A549 (cell line): ENCODE measurements around the gene TULP3. TPM values are rescaled to one million over a fixed set of nuclear protein-coding genes. Genes with fewer than 3 reads are reported as not detected.

ENCODE experiments used
- CBX2 ChIP-seq: fragments of 200-600 bp; sonication (generic); IDR thresholded peaks from 2 replicates; pipeline ENCODE4 v1.6.1; 2016; ENCODE audit warnings: low read depth, mild to moderate bottlenecking, borderline replicate concordance
- CBX8 ChIP-seq: fragments of 200-600 bp; sonication (generic); IDR thresholded peaks from 2 replicates; pipeline ENCODE4 v1.6.1; 2016
- CEBPB ChIP-seq, 2 experiments: fragments of >200 bp in 1 of 2; sonication (Bioruptor Twin) in 1 of 2; formaldehyde crosslinking in 1 of 2; IDR thresholded peaks; 2 replicates each; pipeline ENCODE4 v1.6.1; 2012 to 2016
- CHD4 ChIP-seq: fragments of 200-600 bp; sonication (generic); IDR thresholded peaks from 2 replicates; pipeline ENCODE4 v1.6.1; 2016; ENCODE audit warnings: antibody characterized with exemption, mild to moderate bottlenecking, borderline replicate concordance
- EHF ChIP-seq: fragments of 250-450 bp; sonication (Bioruptor Pico); IDR thresholded peaks from 2 replicates; pipeline ENCODE4 v1.5.0; 2020; ENCODE audit warnings: mild to moderate bottlenecking
- EHMT2 ChIP-seq: fragments of 200-600 bp; sonication (generic); IDR thresholded peaks from 2 replicates; pipeline ENCODE4 v1.6.1; 2016; ENCODE audit warnings: antibody characterized with exemption, low read depth, mild to moderate bottlenecking, moderate library complexity
- EP300 ChIP-seq, 2 experiments: fragments of >200 bp; sonication (Bioruptor Twin); formaldehyde crosslinking; IDR thresholded peaks; 2 replicates in 1 of 2; 3 replicates in 1 of 2; pipeline ENCODE4 v1.6.1; 2016 to 2017
- FOSB ChIP-seq: fragments of 250-450 bp; sonication (Bioruptor Pico); IDR thresholded peaks from 2 replicates; pipeline ENCODE4 v1.5.0; 2020; ENCODE audit warnings: mild to moderate bottlenecking, moderate library complexity
- FOSL2 ChIP-seq, 2 experiments: fragments of 450-650 bp in 1 of 2; fragments of >200 bp in 1 of 2; sonication (Bioruptor Twin) in 1 of 2; formaldehyde crosslinking; IDR thresholded peaks; 2 replicates each; pipeline versions ENCODE4 v1.5.0 to v1.6.1; 2016 to 2020; ENCODE audit warnings: mild to moderate bottlenecking in 1 of 2, moderate library complexity in 1 of 2
- FOXS1 ChIP-seq: fragments of 250-450 bp; sonication (Bioruptor Pico); IDR thresholded peaks from 2 replicates; pipeline ENCODE4 v1.5.0; 2020; ENCODE audit warnings: mild to moderate bottlenecking, moderate library complexity
- HDAC2 ChIP-seq: fragments of 200-600 bp; sonication (generic); IDR thresholded peaks from 2 replicates; pipeline ENCODE4 v1.6.1; 2016
- HES2 ChIP-seq: fragments of >200 bp; sonication (Bioruptor Twin); formaldehyde crosslinking; IDR thresholded peaks from 2 replicates; pipeline ENCODE4 v1.6.1; 2016
- HOXA7 ChIP-seq: fragments of 250-450 bp; sonication (Bioruptor Pico); IDR thresholded peaks from 2 replicates; pipeline ENCODE4 v1.5.0; 2020; ENCODE audit warnings: mild to moderate bottlenecking, moderate library complexity
- HOXB13 ChIP-seq: fragments of 250-450 bp; sonication (Bioruptor Pico); IDR thresholded peaks from 2 replicates; pipeline ENCODE4 v1.5.0; 2020; ENCODE audit warnings: low read depth, mild to moderate bottlenecking, moderate library complexity
- JUN ChIP-seq, 2 experiments: fragments of >200 bp; sonication (Bioruptor Twin); formaldehyde crosslinking; IDR thresholded peaks; 2 replicates in 1 of 2; 3 replicates in 1 of 2; pipeline ENCODE4 v1.6.1; 2016 to 2017
- KDM1A ChIP-seq: fragments of 200-600 bp; sonication (generic); IDR thresholded peaks from 2 replicates; pipeline ENCODE4 v1.6.1; 2016; ENCODE audit warnings: low read depth, mild to moderate bottlenecking
- KDM5A ChIP-seq: fragments of 200-600 bp; sonication (generic); IDR thresholded peaks from 2 replicates; pipeline ENCODE4 v1.6.1; 2016; ENCODE audit warnings: antibody characterized with exemption, mild to moderate bottlenecking
- MAX ChIP-seq: IDR thresholded peaks from 2 replicates; pipeline ENCODE4 v1.6.1; 2012
- MAZ ChIP-seq: fragments of 150-350 bp; IDR thresholded peaks from 2 replicates; pipeline ENCODE4 v1.6.1; 2014; ENCODE audit warnings: antibody characterized with exemption, low read depth, low read length, borderline replicate concordance
- NFE2L2 ChIP-seq: fragments of 150-350 bp; conservative IDR thresholded peaks from 2 replicates; pipeline ENCODE4 v1.6.1; 2014; ENCODE audit warnings: low read length
- NPAS2 ChIP-seq: fragments of 250-450 bp; sonication (Bioruptor Pico); IDR thresholded peaks from 2 replicates; pipeline ENCODE4 v1.8.0; 2022; ENCODE audit warnings: mild to moderate bottlenecking, moderate library complexity, borderline replicate concordance
- PHF8 ChIP-seq: fragments of 200-600 bp; sonication (generic); IDR thresholded peaks from 2 replicates; pipeline ENCODE4 v1.6.1; 2016; ENCODE audit warnings: low read depth, mild to moderate bottlenecking, antibody characterized with exemption, moderate library complexity, borderline replicate concordance
- POLR2AphosphoS2 ChIP-seq: conservative IDR thresholded peaks from 2 replicates; pipeline ENCODE4 v1.6.1; 2012; ENCODE audit warnings: low read length, improper control_type of control experiment, inconsistent platforms
- RARB ChIP-seq: fragments of 250-450 bp; sonication (Bioruptor Pico); IDR thresholded peaks from 2 replicates; pipeline ENCODE4 v1.8.0; 2021; ENCODE audit warnings: mild to moderate bottlenecking, moderate library complexity
- RFX5 ChIP-seq: fragments of 450-650 bp; IDR thresholded peaks from 2 replicates; pipeline ENCODE4 v1.7.1; 2014; ENCODE audit warnings: antibody characterized with exemption, mild to moderate bottlenecking, moderate library complexity
- RNF2 ChIP-seq: fragments of 200-600 bp; sonication (generic); IDR thresholded peaks from 2 replicates; pipeline ENCODE4 v1.6.1; 2016; ENCODE audit warnings: low read depth, mild to moderate bottlenecking, antibody characterized with exemption, moderate library complexity, borderline replicate concordance
- SMC3 ChIP-seq: fragments of >200 bp; sonication (Bioruptor Twin); formaldehyde crosslinking; IDR thresholded peaks from 3 replicates; pipeline ENCODE4 v1.6.1; 2018; ENCODE audit warnings: inconsistent platforms
- SREBF2 ChIP-seq: fragments of 450-650 bp; IDR thresholded peaks from 2 replicates; pipeline ENCODE4 v1.6.1; 2014; ENCODE audit warnings: mild to moderate bottlenecking, moderate library complexity
- TFCP2L1 ChIP-seq: fragments of 250-450 bp; sonication (Bioruptor Pico); IDR thresholded peaks from 2 replicates; pipeline ENCODE4 v1.5.0; 2021; ENCODE audit warnings: mild to moderate bottlenecking
- TP53 ChIP-seq: fragments of 250-450 bp; sonication (Bioruptor Pico); IDR thresholded peaks from 2 replicates; pipeline ENCODE4 v1.5.0; 2021; ENCODE audit warnings: mild to moderate bottlenecking, moderate library complexity
- ZC3H11A ChIP-seq: fragments of 450-650 bp; IDR thresholded peaks from 2 replicates; pipeline ENCODE4 v1.6.1; 2014; ENCODE audit warnings: antibody characterized with exemption, mild to moderate bottlenecking
- ZNF302 ChIP-seq: fragments of 250-450 bp; sonication (Bioruptor Pico); IDR thresholded peaks from 2 replicates; pipeline ENCODE4 v1.9.0; 2021; ENCODE audit warnings: inconsistent platforms, mild to moderate bottlenecking, moderate library complexity
- ZSCAN20 ChIP-seq: fragments of 250-450 bp; sonication (Bioruptor Pico); IDR thresholded peaks from 2 replicates; pipeline ENCODE4 v1.8.0; 2022; ENCODE audit warnings: mild to moderate bottlenecking, moderate library complexity
- polyA plus RNA-seq, 4 experiments: library from polyadenylated mRNA; depleted of rRNA in 3 of 4; stranded (reverse); fragments of >200 nt; fragmentation: RNase III in 1 of 4; extraction: RNeasy Plus Mini Kit Qiagen cat#74134 plus additional on column Dnase treatment in 1 of 4; gene quantifications; 2 replicates in 3 of 4; 3 replicates in 1 of 4; pipeline ENCODE4 v1.2.3, GENCODE V29; 2011 to 2017
- TF ChIP-seq, protein P1 (sequence below): fragments of 200-600 bp; sonication (generic); IDR thresholded peaks from 2 replicates; pipeline ENCODE4 v1.6.1; 2016; ENCODE audit warnings: antibody characterized with exemption, mild to moderate bottlenecking, moderate library complexity
- TF ChIP-seq, protein P2 (sequence below): fragments of 450-650 bp; IDR thresholded peaks from 2 replicates; pipeline ENCODE4 v1.6.1; 2014; ENCODE audit warnings: antibody characterized with exemption
- TF ChIP-seq, protein P3 (sequence below): fragments of 250-450 bp; sonication (Bioruptor Pico); IDR thresholded peaks from 2 replicates; pipeline ENCODE4 v1.5.0; 2020; ENCODE audit warnings: low read depth, mild to moderate bottlenecking, moderate library complexity
- TF ChIP-seq, protein P4 (sequence below): IDR thresholded peaks from 2 replicates; pipeline ENCODE4 v1.6.1; 2012

Gene TULP3
- polyA plus RNA-seq, 2 of the 4 experiments (the other 2 are of a cell fraction) = 19.6 to 32.9 TPM

DNA sequence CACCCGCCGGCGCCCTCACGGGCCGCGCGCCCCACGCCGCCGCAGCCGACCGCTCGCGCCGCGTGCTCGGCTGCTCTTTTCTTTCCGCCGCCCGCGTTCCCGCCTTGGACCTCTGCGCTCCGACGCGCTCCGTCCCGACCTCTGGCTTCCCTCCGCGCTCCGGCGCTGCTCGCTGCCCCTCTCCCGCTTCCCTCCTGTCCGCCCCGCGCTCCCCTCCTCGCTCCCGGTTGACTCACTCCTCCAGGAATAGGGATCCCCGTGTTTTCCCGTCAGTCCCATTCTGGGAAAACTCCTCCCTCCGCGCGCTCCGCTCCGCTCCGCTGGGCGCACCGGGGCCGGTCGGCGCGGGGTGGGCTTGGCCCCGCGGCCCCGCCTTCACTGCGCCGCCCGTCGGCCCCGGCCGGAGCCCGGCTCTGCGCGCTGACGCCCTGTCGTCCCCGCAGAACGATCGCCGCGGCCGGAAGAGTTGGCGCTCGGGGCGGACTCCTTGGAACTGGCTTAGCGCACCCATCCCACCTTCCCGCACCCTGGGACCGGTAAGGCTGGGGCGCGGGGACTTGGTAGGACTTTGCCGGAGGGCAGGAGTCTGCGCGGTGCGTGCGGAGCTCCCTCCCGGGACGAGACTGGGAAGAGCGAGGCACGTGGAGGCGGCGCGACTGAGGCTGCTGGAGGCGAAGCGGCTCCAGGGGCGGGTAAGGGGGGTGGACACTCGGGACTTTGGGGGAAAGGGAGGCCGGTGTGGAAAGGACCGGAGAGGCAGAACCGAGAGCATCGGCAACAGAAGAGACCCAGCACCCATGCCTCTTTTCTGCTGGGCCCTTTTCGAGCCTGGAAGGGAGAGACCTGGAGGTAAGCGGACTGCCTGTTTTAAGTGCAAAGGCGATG lies 69.1 kb downstream of the TULP3 start (continued):
- TF ChIP-seq, protein P1, sequence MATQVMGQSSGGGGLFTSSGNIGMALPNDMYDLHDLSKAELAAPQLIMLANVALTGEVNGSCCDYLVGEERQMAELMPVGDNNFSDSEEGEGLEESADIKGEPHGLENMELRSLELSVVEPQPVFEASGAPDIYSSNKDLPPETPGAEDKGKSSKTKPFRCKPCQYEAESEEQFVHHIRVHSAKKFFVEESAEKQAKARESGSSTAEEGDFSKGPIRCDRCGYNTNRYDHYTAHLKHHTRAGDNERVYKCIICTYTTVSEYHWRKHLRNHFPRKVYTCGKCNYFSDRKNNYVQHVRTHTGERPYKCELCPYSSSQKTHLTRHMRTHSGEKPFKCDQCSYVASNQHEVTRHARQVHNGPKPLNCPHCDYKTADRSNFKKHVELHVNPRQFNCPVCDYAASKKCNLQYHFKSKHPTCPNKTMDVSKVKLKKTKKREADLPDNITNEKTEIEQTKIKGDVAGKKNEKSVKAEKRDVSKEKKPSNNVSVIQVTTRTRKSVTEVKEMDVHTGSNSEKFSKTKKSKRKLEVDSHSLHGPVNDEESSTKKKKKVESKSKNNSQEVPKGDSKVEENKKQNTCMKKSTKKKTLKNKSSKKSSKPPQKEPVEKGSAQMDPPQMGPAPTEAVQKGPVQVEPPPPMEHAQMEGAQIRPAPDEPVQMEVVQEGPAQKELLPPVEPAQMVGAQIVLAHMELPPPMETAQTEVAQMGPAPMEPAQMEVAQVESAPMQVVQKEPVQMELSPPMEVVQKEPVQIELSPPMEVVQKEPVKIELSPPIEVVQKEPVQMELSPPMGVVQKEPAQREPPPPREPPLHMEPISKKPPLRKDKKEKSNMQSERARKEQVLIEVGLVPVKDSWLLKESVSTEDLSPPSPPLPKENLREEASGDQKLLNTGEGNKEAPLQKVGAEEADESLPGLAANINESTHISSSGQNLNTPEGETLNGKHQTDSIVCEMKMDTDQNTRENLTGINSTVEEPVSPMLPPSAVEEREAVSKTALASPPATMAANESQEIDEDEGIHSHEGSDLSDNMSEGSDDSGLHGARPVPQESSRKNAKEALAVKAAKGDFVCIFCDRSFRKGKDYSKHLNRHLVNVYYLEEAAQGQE = no peak
- no peak for TF ChIP-seq HDAC2
- no peak for TF ChIP-seq FOSB (CRISPR knock-in tag)
- TF ChIP-seq JUN (IDR thresholded peaks at IDR 0.05) = no peak
- TF ChIP-seq EP300 (IDR thresholded peaks at IDR 0.05) = no peak
- TF ChIP-seq FOXS1 (CRISPR knock-in tag) = no peak
- peak; percentile 96 for TF ChIP-seq MAX
- TF ChIP-seq NFE2L2 = no peak
- TF ChIP-seq HOXA7 (CRISPR knock-in tag) = no peak
- TF ChIP-seq FOSL2 (IDR thresholded peaks at IDR 0.05) = no peak
- TF ChIP-seq FOSL2 (CRISPR knock-in tag; IDR thresholded peaks at IDR 0.05) = peak; percentile 24; the same call in 1 of the 2 replicates
- no peak for TF ChIP-seq CBX2
- TF ChIP-seq CBX8 = no peak
- no peak for TF ChIP-seq RFX5
- TF ChIP-seq MAZ = no peak
- TF ChIP-seq, protein P2, sequence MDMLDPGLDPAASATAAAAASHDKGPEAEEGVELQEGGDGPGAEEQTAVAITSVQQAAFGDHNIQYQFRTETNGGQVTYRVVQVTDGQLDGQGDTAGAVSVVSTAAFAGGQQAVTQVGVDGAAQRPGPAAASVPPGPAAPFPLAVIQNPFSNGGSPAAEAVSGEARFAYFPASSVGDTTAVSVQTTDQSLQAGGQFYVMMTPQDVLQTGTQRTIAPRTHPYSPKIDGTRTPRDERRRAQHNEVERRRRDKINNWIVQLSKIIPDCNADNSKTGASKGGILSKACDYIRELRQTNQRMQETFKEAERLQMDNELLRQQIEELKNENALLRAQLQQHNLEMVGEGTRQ = 0 out of 2 replicates have a peak, but pooled peaks have one; percentile 17
- TF ChIP-seq CEBPB (IDR thresholded peaks at IDR 0.05) = no peak
- no peak for TF ChIP-seq ZC3H11A
- no peak for TF ChIP-seq POLR2AphosphoS2
- TF ChIP-seq HOXB13 (CRISPR knock-in tag) = no peak
- 0 out of 2 replicates have a peak, but pooled peaks have one; percentile 36 for TF ChIP-seq PHF8
- no peak for TF ChIP-seq NPAS2
- TF ChIP-seq EHMT2 = no peak
- no peak for TF ChIP-seq EHF
- TF ChIP-seq HES2 = no peak
- TF ChIP-seq RARB (CRISPR knock-in tag) = no peak
- TF ChIP-seq ZNF302 (CRISPR knock-in tag) = no peak
- TF ChIP-seq, protein P3, sequence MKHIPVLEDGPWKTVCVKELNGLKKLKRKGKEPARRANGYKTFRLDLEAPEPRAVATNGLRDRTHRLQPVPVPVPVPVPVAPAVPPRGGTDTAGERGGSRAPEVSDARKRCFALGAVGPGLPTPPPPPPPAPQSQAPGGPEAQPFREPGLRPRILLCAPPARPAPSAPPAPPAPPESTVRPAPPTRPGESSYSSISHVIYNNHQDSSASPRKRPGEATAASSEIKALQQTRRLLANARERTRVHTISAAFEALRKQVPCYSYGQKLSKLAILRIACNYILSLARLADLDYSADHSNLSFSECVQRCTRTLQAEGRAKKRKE = no peak
- TF ChIP-seq KDM1A = no peak
- no peak for TF ChIP-seq ZSCAN20 (CRISPR knock-in tag)
- TF ChIP-seq TFCP2L1 = no peak
- no peak for TF ChIP-seq KDM5A
- no peak for TF ChIP-seq SMC3
- TF ChIP-seq SREBF2 = no peak
- no peak for TF ChIP-seq RNF2
- TF ChIP-seq TP53 (CRISPR knock-in tag) = no peak
- TF ChIP-seq CHD4 = no peak
- TF ChIP-seq, protein P4, sequence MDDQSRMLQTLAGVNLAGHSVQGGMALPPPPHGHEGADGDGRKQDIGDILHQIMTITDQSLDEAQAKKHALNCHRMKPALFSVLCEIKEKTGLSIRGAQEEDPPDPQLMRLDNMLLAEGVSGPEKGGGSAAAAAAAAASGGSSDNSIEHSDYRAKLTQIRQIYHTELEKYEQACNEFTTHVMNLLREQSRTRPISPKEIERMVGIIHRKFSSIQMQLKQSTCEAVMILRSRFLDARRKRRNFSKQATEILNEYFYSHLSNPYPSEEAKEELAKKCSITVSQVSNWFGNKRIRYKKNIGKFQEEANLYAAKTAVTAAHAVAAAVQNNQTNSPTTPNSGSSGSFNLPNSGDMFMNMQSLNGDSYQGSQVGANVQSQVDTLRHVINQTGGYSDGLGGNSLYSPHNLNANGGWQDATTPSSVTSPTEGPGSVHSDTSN = no peak
